ENCODE data around the gene RAPGEF4.

GRCh38 chr2:172822585-172822984, 86.9 kb downstream of the RAPGEF4 start:
- TF ChIP-seq YY2 (tag by site-specific recombination; IDR thresholded peaks at IDR 0.05) (no peak), ZNF114 (tag by site-specific recombination; IDR thresholded peaks at IDR 0.05) (no peak), ZNF398 (tag by site-specific recombination; IDR thresholded peaks at IDR 0.05) (no peak), ZNF138 (tag by site-specific recombination; IDR thresholded peaks at IDR 0.05; ENCODE audit: borderline replicate concordance) (no peak)
